AG08395 (cell line): ENCODE data around the gene DIDO1.
"Not testable (repeated sequence)": the region's sequence is repeated elsewhere in the genome, so short reads cannot be mapped to it uniquely, and the experiment has no call there.

Experiments
- DNase-seq: peaks from one replicate; pipeline ENCODE4 v3.0.0; 2012; ENCODE audit warnings: mixed read lengths, low spot score

Gene DIDO1

DNA sequence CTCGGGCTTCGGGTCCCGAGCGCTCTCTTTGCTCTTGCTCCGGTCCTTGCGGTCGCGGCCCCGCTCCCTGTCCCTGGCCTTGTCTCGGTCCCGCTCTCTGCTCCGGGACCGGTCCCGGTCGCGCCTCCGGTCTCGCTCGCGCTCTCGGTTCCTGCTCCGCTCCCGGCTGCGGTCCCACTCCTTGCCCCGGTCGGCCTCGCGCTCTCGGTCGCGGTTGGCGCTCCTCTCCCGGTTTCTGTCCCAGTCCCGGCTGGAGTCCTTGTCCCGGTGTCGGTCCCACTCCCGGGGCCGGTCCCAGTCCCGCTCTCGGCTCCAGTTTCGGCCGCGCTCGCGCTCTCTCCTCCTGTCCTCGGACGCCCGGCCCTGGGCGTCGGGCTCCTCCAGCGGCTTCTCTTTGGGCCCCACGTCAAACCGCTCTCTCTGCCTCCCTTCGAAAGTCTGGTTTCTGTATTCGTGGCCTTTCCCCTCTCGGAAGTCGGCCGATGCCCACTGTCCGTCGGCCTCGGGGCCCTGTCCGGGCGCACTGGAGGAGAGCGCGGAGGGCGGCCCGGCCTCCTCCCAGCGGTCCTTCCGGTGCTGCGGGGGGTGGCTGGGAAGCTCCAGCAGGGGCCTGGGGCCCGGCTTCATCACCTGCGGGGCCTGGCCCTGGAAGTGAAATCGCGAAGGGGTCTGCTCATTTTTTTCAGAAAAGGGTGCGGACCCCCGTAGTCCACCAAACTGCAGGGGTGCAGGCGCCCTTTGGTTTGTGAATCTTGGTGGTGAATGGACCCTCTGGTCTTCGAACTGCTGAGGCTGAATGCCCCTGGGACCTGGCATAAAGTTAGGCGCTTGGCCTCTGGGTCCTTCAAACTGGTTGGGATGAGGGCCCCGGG is 46.8 kb downstream of the DIDO1 start:
- DNase-seq, result no peak

DNA sequence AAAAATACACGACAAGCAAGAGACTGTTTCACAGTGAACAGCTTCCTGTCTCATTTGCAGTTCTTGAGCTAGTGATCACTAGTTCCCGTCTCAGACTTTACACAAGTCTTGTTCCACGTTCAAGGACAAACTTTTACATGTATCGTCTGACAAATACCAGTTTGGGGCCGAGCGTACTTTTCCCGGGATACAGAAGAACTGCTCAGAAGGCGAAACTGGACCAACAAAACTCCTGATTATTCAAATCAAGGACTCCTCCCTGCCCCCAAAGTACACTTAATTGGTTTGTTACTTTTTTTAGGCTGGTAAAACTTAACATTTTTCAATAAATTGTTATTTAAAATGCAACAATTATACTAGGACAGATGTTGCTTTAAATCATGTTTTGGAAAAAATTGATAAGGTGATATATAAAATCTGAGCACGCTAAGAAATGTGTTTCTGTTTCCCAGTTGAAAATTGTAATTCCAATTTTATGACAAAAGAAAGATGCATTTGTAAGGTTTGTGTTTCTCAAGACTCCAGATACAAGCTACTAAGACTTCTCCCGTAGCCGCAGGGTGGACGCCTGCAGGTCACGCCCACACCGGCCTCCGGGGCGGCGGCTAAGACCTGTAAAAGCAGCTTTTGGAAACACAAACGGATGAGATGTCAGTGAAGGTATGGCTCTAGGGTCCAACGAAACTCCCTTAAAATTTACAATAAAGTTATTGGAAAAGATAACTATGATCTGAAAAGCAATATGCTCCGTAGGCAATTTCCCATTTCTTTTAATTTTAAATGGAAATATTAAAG is 47.9 kb downstream of the DIDO1 start:
- DNase-seq, result no peak

- peak; percentile 67 for DNase-seq
Measured at GRCh38 chr20:62876902-62877816, 49.1 kb downstream of the DIDO1 start.

- DNase-seq, result no peak
Measured at GRCh38 chr20:62876501-62876901, 49.8 kb downstream of the DIDO1 start.

- DNase-seq, result peak; percentile 90
Measured at GRCh38 chr20:62875419-62876361, 50.6 kb downstream of the DIDO1 start.

- no peak for DNase-seq
Measured at GRCh38 chr20:62874964-62875344, 51.4 kb downstream of the DIDO1 start.

- DNase-seq, result not testable (repeated sequence)
Measured at GRCh38 chr20:62873681-62874031, 52.6 kb downstream of the DIDO1 start.

GRCh38 chr20:62873280-62873679 is 53.0 kb downstream of the DIDO1 start:
- no peak for DNase-seq

GRCh38 chr20:62872862-62873261 is 53.4 kb downstream of the DIDO1 start:
- no peak for DNase-seq

- DNase-seq, result no peak
Measured at GRCh38 chr20:62872184-62872847, 54.0 kb downstream of the DIDO1 start.

DNA sequence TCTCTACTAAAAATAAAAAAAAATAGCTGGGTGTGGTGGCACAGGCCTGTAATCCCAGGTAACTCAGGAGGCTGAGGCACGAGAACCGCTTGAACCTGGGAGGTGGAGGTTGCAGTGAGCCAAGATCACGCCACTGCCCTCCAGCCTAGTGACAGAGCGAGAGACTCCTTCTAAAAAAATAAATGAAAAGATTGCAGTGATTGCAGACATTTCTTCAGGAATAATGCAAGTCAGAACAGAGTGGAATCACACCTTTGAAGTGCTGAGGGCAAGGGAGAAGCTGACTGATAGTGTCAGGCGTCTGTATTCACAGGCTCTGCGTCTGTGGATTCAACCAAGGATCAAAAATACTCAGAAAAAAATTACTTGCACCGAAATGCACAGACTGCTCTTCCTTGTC is 62.1 kb downstream of the DIDO1 start:
- DNase-seq, result no peak

- DNase-seq, result peak; percentile 98
Measured at GRCh38 chr20:62861726-62862336, 64.5 kb downstream of the DIDO1 start, which contains the start of gene TCFL5. Gene TCFL5 (minus strand): TSS chr20:62861822. CDS start chr20:62861670, 152 bp downstream.

DNA sequence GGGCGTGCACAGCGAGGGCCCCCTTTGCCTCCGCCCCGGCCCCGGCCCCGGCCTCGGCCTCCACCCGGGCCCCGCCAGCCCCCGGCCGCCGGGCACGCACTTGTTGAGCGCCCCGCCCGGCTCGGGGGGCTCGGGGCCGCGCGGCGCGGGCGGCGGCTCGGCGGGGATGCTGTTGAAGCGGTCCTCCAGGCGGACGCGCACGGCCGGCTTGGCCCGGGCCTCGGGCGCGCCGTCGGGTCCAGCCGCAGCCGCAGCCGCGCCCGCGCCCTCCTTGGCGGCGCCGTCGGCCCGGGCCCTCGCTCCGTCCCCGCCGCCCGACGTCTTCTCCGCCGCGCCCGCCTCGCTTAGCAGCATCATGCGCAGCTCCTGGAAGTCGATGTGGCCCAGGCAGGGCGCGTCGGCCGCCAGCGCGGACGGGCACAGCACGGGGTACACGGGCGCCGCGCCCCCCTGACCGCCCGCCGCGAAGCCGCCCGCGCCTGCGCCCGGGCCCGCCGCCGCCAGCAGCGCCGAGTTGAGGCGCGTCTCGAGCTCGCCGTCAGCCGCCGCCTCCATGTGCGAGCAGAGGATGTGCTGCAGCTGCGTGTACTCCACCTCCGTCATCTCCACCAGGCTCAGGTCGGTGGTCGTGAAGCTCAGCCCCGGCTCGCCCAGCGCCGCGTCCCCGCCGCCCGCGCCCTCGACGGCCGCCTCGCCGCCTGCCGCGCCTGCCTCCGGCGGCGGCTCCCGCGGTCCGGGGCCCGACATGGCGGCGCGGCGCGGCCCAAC is 65.2 kb downstream of the DIDO1 start:
- peak; percentile 26 for DNase-seq

- peak; percentile 26 for DNase-seq
Measured at GRCh38 chr20:62860391-62860923, 65.8 kb downstream of the DIDO1 start.

DNA sequence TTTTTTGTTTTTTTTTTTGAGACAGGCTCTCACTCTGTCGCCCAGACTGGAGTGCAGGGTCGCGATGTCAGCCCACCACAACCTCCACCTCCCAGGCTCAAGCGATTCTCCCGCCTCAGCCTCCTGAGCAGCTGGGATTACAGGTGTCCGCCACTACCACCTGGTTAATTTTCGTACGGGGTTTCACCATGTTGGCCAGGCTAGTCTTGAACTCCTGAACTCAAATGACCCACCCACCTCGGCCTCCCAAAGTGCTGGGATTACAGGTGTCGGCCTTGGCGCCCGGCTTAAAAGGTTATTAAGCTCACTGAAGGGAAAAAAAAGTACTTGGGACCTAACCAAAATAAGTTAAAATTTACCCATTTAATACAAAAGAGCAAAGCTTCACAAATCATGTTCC is 66.6 kb downstream of the DIDO1 start:
- DNase-seq, result no peak

DNA sequence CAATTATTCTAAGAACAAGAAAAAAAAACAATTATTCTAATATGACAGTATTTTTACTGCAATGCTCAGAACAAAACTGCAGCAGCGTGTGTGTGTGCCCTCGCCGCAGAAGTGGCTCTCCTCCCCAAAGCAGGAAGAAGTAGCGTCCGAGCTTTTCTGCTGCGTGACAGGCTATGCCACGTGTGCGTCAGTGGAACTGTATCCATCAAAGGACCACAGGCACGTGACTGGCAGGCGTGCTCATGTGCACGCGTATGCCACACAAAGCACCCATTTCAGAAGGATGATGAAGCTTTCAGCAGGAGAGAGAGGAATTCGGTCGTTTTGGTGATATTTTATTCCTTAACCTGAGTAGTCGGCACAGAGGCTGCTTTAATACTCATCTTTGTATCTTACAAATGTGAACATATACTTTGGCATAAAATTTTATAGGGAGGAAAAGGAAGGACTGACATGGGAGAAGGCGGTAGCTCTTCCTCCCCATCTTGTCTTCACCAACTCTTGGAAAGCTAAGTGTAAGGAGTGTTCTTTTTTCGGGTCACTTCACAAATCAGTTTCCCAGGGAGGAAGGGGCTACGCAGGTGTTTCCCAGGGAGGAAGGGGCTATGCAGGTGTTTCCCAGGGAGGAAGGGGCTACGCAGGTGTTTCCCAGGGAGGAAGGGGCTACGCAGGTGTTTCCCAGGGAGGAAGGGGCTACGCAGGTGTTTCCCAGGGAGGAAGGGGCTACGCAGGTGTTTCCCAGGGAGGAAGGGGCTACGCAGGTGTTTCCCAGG is 68.1 kb downstream of the DIDO1 start:
- DNase-seq, result no peak

- no peak for DNase-seq
Measured at GRCh38 chr20:62856931-62857619, 69.2 kb downstream of the DIDO1 start.
